Coronary artery (tissue), 2 donors: ENCODE data around the gene HS3ST5.
A peak's percentile ranks its signal among the peaks of the same experiment; 100 is the strongest.

ENCODE experiments used
- DNase-seq: peaks from one replicate; pipeline ENCODE4 v3.0.0-alpha.2; 2017; ENCODE audit warnings: low spot score
- H3K27ac ChIP-seq, 2 donors: fragments of 200-600 bp; sonication (generic); one replicate each; pipeline ENCODE4 v1.5.1; 2016 to 2019
- H3K4me3 ChIP-seq: fragments of 200-600 bp; sonication (generic); 2 replicates; pipeline ENCODE4 v1.5.1; 2016; ENCODE audit warnings: mild to moderate bottlenecking, moderate library complexity
- TF ChIP-seq, protein P1 (sequence below): fragments of 200-600 bp; sonication (generic); IDR thresholded peaks from one replicate; pipeline ENCODE4 v1.5.1; 2019; ENCODE audit warnings: antibody characterized with exemption

The HS3ST5 gene, protein sequence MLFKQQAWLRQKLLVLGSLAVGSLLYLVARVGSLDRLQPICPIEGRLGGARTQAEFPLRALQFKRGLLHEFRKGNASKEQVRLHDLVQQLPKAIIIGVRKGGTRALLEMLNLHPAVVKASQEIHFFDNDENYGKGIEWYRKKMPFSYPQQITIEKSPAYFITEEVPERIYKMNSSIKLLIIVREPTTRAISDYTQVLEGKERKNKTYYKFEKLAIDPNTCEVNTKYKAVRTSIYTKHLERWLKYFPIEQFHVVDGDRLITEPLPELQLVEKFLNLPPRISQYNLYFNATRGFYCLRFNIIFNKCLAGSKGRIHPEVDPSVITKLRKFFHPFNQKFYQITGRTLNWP

DNA sequence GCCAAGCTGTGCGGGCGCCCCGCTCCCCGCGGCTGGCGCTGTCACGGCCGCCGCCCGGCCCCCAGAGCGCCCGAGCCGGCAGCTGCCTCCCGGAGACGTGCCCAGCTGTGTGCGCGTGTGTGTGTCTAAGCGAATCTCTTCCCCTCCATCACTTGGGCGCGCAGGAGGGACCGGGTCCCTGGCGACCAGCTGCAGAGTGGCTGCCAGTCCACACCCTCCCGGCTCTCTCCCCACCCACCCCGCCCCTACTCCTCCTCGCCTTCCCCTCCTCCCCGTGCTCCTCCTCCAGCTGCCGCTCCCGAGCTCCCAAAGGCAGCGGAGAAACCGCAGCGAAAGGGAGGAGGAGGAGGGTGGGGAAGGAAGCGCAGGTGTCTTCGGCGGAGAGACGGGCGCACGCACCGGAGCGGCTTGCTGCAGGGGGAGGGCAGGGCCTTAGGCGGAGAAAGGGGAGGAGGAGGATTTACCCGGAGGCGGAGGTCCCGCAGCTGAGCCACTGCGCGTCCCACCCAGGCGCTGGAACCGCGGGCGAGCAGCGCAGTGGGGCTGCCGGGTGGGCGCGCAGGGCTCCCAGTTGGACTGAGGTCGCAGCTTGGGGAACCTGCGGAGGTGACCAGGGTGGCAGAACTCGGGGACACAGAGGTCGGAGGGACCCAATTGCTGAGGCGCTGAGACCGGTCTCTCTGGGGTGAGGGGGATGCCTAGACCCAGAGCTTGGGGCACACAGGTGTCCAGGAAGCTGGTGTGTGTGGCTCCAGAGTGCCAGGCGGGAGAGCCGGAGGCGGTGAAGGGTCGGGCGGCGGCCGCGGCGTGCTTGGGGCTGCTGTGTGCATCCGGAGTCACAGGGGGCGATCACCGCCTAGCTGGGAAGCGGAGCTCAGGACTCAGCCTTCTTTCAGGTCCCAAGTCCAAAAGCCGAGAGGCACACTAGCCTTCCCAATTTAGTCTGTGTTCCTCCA, at the start of gene HS3ST5:
TSS of gene HS3ST5 (minus strand) at position 198 of the 956 bp plus-strand sequence. CDS start 280,178 bp downstream, outside the sequence.
- TF ChIP-seq, protein P1, sequence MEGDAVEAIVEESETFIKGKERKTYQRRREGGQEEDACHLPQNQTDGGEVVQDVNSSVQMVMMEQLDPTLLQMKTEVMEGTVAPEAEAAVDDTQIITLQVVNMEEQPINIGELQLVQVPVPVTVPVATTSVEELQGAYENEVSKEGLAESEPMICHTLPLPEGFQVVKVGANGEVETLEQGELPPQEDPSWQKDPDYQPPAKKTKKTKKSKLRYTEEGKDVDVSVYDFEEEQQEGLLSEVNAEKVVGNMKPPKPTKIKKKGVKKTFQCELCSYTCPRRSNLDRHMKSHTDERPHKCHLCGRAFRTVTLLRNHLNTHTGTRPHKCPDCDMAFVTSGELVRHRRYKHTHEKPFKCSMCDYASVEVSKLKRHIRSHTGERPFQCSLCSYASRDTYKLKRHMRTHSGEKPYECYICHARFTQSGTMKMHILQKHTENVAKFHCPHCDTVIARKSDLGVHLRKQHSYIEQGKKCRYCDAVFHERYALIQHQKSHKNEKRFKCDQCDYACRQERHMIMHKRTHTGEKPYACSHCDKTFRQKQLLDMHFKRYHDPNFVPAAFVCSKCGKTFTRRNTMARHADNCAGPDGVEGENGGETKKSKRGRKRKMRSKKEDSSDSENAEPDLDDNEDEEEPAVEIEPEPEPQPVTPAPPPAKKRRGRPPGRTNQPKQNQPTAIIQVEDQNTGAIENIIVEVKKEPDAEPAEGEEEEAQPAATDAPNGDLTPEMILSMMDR = no peak
- Histone ChIP-seq H3K4me3 (peak within 1 kb of the TSS; percentile 83), H3K27ac (no peak within 1 kb of the TSS)
- DNase-seq = no peak

DNA sequence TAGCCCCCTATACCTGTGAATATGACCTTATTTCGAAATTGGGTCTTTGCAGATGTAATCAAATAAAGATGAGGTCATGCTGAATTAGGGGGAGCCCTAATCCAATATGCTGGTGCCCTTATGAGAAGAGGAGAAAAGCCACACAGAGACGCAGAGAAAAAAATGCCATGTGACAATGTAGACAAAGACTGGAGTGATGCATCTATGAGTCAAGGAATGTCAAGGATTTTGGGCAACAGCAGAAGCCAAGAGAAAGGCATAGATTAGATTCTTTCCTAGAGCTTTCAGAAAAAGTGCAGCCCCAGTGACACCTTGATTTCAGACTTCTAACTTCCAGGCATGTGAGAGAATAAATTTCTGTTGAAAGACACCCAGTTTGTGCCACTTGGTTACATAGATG, 47.4 kb upstream of the HS3ST5 start:
- no peak overlapping the region for H3K27ac ChIP-seq
- no peak overlapping the region for H3K4me3 ChIP-seq
- DNase-seq = no peak
- TF ChIP-seq, protein P1 = no peak

DNA sequence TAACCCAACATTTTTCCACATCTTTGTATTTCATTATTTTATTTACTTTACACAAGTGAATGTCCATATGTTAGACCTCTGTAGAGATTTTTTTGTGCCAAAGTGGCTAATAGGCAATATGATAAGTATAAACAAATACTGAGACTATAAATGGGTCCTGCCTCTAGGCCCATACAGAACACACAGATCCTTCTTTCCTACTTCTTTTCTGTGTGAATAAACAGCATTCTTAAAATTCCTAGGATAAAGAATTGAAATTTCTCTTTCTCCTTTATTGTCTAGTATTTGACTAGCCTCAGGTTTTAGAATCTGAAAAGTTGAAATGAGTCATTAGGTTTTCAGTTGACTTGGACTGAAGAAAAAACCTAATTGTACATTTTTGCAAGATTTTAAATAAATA, 46.3 kb upstream of the HS3ST5 start:
- TF ChIP-seq, protein P1 = no peak
- no peak for DNase-seq
- no peak overlapping the region for H3K27ac ChIP-seq
- no peak overlapping the region for H3K4me3 ChIP-seq

DNA sequence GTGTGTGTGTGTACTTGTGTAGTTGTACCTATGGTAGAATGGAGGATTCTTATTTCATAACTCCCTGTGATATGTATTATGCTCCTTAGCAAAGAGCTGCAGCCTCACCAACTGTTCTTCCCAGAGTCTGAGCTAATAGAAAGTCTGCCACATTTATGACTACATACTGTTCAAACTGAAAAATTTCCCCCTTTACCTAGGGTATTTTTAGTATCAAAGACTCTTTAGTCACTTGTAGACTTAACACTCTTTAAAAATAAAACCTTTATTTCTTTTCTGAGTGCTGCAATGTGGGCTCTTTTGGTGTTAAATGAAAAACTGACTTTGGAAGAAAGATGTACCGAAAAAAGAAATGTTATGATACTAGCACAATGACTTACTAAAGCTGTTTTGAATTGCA, 39.6 kb upstream of the HS3ST5 start:
- TF ChIP-seq, protein P1 = no peak
- Histone ChIP-seq H3K4me3 (no peak overlapping the region), H3K27ac (no peak overlapping the region)
- DNase-seq = no peak

DNA sequence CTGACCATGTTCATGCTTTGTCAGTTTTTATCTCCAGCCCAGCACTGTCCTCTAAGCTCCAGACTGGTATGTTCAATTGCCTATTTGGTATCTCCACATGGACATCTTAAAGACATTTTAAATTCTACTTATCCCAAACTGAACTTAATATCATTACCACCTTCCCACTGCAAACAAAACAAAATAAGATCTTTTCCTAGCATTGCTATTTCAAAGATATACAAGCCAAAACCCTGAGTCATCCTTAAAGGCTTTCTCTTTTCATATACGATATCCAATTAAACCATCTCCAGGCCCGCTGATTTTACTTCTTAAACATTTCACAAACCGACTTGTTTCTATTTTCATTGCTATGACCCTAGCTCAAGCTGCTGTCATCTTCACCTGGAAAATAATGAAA, 35.1 kb upstream of the HS3ST5 start:
- no peak for DNase-seq
- Histone ChIP-seq H3K4me3 (no peak overlapping the region), H3K27ac (no peak overlapping the region)
- TF ChIP-seq, protein P1 = no peak

DNA sequence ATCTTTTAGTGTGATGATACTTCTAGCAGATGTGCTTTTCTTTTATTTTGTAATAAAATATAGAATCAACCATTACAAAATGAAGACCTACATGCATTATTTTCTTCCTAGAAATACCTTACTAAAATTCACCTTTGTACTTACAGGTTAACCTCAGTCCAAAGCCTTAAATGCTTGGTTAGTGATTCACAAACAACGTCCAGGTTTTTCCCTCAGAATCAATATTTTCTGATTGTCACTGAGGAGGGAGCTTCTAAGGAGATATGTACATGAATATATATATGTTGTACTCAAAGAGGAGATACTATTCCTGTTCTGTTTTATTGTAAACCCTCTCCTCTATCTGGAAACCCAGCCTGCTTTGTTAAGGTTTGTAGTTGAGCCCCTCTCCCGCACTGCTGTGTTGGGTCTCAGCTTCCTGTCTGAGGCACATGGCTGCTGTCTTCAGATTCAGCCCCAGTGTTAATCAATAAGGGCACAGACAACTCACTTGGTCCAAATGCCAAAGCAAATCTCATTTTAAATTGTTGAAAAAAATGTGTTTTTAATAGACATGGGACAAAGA, 33.9 kb upstream of the HS3ST5 start:
- TF ChIP-seq, protein P1 = no peak
- H3K4me3 ChIP-seq = no peak overlapping the region
- H3K27ac ChIP-seq = no peak overlapping the region
- no peak for DNase-seq
